MCF 10A (cell line): ENCODE results near the gene PSMD2. TPM values are rescaled to one million over a fixed set of nuclear protein-coding genes. Genes with fewer than 3 reads are reported as not detected.

ENCODE experiments used
- BruUV-seq: library from RNA; stranded (reverse); fragments of 400-500 nt; replicated peaks from 2 replicates; lab custom pipeline; 2021; lab: Mats Ljungman, UMichigan
- CTCF ChIA-PET: fragments of 300-600 bp; sonication (Branson Sonifier 250); formaldehyde crosslinking; extraction: SDS; loops from one replicate; lab custom pipeline; 2021; ENCODE audit warnings: antibody characterized with exemption, inconsistent platforms; lab: Yijun Ruan, JAX
- POLR2A ChIA-PET: fragments of 300-600, 350-650 bp; sonication (Branson Sonifier 250); formaldehyde crosslinking; extraction: SDS; loops from one replicate; lab custom pipeline; 2020; ENCODE audit warnings: antibody characterized with exemption, inconsistent platforms; lab: Yijun Ruan, JAX
- DNase-seq: peaks from one replicate; pipeline ENCODE4 v3.0.0-alpha.2; 2018; ENCODE audit not compliant: unreplicated experiment
- H3K27ac Mint-ChIP-seq: one replicate; pipeline ENCODE4 v1.8.0; 2022; ENCODE audit warnings: mild to moderate bottlenecking, low read depth, mixed read lengths; ENCODE audit not compliant: unreplicated experiment
- H3K27me3 Mint-ChIP-seq: one replicate; pipeline ENCODE4 v1.8.0; 2022; ENCODE audit warnings: mixed read lengths; ENCODE audit not compliant: insufficient read depth, unreplicated experiment
- H3K36me3 Mint-ChIP-seq: one replicate; pipeline ENCODE4 v1.8.0; 2022; ENCODE audit warnings: mild to moderate bottlenecking, moderate library complexity, mixed read lengths; ENCODE audit not compliant: insufficient read depth, unreplicated experiment
- H3K4me1 Mint-ChIP-seq: one replicate; pipeline ENCODE4 v1.8.0; 2022; ENCODE audit warnings: mixed read lengths; ENCODE audit not compliant: insufficient read depth, unreplicated experiment
- H3K4me3 Mint-ChIP-seq: one replicate; pipeline ENCODE4 v1.8.0; 2022; ENCODE audit warnings: mild to moderate bottlenecking, moderate library complexity, mixed read lengths; ENCODE audit not compliant: unreplicated experiment
- H3K9me3 Mint-ChIP-seq: one replicate; pipeline ENCODE4 v1.8.0; 2022; ENCODE audit warnings: mixed read lengths; ENCODE audit not compliant: unreplicated experiment
- intact Hi-C: fragments of 100-400 bp; cut with micrococcal nuclease; formaldehyde crosslinking; loops from 2 replicates; pipeline ENCODE4 v1.14.1; 2022
- total RNA-seq: library from RNA; stranded (reverse); gene quantifications from 2 replicates; pipeline ENCODE4 v1.2.3, GENCODE V29; 2022
- TF ChIP-seq, protein P1 (sequence below): fragments of 200-600 bp; IDR thresholded peaks from one replicate; pipeline ENCODE4 v1.8.0; 2022; ENCODE audit warnings: antibody characterized with exemption, mild to moderate bottlenecking; ENCODE audit not compliant: unreplicated experiment

The PSMD2 gene
- total RNA-seq, 1 experiment from 2014 or later, result 284 TPM

DNA sequence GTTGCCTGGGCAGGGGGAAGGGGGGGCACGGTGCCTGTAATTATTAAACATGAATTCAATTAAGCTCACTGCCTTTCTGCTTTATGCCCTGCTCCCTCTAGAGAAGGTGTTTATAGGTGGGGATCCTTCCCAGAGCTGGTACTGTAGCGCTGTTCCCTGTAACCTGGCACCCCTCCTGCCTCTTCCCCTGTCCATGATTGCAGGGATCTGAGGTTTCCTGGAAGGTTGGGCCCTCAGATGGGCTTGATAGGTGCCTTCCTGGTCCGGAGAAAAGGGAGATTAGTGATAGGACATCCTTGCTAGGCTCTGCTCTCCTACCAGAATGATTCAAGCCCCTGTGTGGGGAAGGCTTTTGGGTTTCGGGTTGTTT, 36.2 kb downstream of the PSMD2 start:
- DNase-seq, result no peak
- CTCF ChIA-PET, result interaction anchor here (0.6 kb wide), 1 partner anchor 94 kb away, joined by 3 read pairs; no protein-coding TSS in a partner anchor
- Mint-ChIP-seq H3K4me1 (peaks cover 54% of the 10 kb centered on the region), H3K4me3 (peak overlapping the region; percentile 84), H3K27ac (peak overlapping the region; percentile 89), H3K9me3 (no peaks in the 10 kb centered on the region), H3K27me3 (no peaks in the 10 kb centered on the region), H3K36me3 (peaks cover 60% of the 10 kb centered on the region)
- TF ChIP-seq, protein P1, sequence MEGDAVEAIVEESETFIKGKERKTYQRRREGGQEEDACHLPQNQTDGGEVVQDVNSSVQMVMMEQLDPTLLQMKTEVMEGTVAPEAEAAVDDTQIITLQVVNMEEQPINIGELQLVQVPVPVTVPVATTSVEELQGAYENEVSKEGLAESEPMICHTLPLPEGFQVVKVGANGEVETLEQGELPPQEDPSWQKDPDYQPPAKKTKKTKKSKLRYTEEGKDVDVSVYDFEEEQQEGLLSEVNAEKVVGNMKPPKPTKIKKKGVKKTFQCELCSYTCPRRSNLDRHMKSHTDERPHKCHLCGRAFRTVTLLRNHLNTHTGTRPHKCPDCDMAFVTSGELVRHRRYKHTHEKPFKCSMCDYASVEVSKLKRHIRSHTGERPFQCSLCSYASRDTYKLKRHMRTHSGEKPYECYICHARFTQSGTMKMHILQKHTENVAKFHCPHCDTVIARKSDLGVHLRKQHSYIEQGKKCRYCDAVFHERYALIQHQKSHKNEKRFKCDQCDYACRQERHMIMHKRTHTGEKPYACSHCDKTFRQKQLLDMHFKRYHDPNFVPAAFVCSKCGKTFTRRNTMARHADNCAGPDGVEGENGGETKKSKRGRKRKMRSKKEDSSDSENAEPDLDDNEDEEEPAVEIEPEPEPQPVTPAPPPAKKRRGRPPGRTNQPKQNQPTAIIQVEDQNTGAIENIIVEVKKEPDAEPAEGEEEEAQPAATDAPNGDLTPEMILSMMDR, result no peak
- intact Hi-C loops, result loop anchor here (2.0 kb wide), 1 partner anchor 14 kb away; no protein-coding TSS in a partner anchor
- POLR2A ChIA-PET, result interaction anchor here (0.6 to 1.3 kb wide), 4 partner anchors 15 to 430 kb away, joined by 3 to 7 read pairs (median 5); partner anchors contain the start of genes CLCN2 and POLR2H
- no TSS peak for BruUV-seq

- ChIA-PET POLR2A (interaction anchor here (0.6 to 2.0 kb wide), 7 partner anchors 10 to 430 kb away, joined by 3 to 8 read pairs (median 4); partner anchors contain the start of genes CLCN2 and POLR2H), CTCF (interaction anchor here (0.6 to 1.4 kb wide), 2 partner anchors 26 to 93 kb away, joined by 3 to 5 read pairs; partner anchors contain the start of genes CLCN2 and POLR2H)
- intact Hi-C loops, result loop anchor here (2.0 kb wide), 1 partner anchor 15 kb away; no protein-coding TSS in a partner anchor
- H3K4me3 Mint-ChIP-seq, result peak overlapping the region; percentile 84
- TF ChIP-seq, protein P1, result no peak
- peak; percentile 75 for DNase-seq
- peak overlapping the region; percentile 89 for H3K27ac Mint-ChIP-seq
- TSS peak; percentile 2 for BruUV-seq
- peaks cover 53% of the 10 kb centered on the region for H3K4me1 Mint-ChIP-seq
- peaks cover 54% of the 10 kb centered on the region for H3K36me3 Mint-ChIP-seq
- H3K27me3 Mint-ChIP-seq, result no peaks in the 10 kb centered on the region
- no peaks in the 10 kb centered on the region for H3K9me3 Mint-ChIP-seq
Measured at GRCh38 chr3:184335661-184336546, 36.9 kb downstream of the PSMD2 start.

DNA sequence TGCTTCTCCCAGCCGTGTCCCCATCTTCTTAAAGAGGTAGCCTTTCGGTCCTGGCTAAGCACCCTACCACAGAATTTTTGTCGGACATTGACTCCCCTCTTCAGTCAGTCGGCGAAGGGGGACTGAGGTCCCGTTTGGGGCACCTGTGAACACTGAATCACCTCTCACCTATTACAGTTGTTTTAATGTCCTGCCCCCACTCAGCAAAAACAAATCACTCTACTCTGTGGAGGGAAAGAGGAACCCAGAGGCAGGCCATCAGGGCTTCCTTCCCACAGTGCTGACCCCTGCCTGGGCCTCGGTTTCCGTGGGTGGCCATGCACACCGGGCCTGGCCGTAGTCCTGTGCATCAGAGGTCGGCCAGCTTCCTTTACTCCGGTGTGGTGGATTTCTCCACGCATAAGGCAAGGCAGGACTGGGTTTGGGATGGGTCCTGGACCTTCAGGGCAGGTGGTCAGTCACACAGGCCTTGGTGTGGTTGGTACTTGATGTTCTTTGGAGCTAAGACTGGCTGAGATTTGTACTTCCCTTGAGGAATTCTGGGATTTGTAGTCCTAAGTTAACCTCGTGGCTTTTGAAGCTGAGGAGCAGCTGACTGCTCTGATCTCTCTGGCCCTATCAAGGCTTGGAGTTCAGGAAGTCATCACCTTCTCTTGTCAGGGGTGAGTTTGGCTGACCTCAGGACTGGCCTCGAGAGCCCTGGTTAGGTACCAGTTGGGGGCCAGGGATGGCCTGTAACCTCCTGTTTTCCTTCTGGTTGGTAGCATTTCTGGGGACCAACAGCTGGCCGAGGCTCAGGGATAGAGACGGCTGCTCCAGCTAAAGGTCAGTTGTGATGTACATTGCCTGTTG, 37.7 kb downstream of the PSMD2 start:
- DNase-seq, result peak; percentile 41
- ChIA-PET POLR2A (interaction anchor here (0.7 to 2.0 kb wide), 7 partner anchors 9 to 35 kb away, joined by 3 to 8 read pairs (median 3); no protein-coding TSS in a partner anchor), CTCF (interaction anchor here (1.2 to 1.4 kb wide), 2 partner anchors 17 to 25 kb away, joined by 3 to 5 read pairs; partner anchors contain the start of genes CLCN2 and POLR2H)
- H3K27me3 Mint-ChIP-seq, result no peaks in the 10 kb centered on the region
- peaks cover 48% of the 10 kb centered on the region for H3K4me1 Mint-ChIP-seq
- H3K4me3 Mint-ChIP-seq, result peak overlapping the region; percentile 84
- peaks cover 45% of the 10 kb centered on the region for H3K36me3 Mint-ChIP-seq
- intact Hi-C loops, result no loop called here
- H3K9me3 Mint-ChIP-seq, result no peaks in the 10 kb centered on the region
- peak overlapping the region; percentile 89 for H3K27ac Mint-ChIP-seq
- TF ChIP-seq, protein P1, result no peak
- BruUV-seq, result no TSS peak
